ENCODE data around the gene FAR1.

FAR1 gene

DNA sequence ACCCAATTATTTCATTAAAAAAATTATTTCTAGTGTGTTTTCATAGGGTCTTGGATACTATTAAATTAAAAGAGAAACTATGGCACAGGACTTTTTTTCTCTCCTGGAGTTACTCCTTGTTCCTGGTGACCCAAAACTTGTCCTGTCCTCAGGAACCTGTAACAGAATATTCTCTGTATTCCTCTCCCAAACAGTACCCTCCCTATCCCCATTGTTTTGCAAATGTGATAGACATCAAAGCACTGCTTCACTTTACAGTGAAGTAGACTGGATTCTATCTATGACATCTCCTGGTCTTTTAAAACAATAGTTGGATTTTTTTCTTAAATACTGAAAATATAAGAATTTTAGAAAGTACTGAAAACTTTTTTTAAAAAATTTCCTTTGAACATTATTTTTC lies 37.2 kb downstream of the FAR1 start:
- no peak for DNase-seq
- Mint-ChIP-seq H3K27me3 (ENCODE audit: low read depth, poor library complexity) (no peaks in the 10 kb centered on the region), H3K4me1 (peaks cover 9% of the 10 kb centered on the region), H3K9me3 (no peaks in the 10 kb centered on the region), H3K27ac (peak overlapping the region; percentile 32), H3K4me3 (no peak overlapping the region), H3K36me3 (ENCODE audit: low read depth) (peaks cover 54% of the 10 kb centered on the region)
- TF ChIP-seq, protein P1, sequence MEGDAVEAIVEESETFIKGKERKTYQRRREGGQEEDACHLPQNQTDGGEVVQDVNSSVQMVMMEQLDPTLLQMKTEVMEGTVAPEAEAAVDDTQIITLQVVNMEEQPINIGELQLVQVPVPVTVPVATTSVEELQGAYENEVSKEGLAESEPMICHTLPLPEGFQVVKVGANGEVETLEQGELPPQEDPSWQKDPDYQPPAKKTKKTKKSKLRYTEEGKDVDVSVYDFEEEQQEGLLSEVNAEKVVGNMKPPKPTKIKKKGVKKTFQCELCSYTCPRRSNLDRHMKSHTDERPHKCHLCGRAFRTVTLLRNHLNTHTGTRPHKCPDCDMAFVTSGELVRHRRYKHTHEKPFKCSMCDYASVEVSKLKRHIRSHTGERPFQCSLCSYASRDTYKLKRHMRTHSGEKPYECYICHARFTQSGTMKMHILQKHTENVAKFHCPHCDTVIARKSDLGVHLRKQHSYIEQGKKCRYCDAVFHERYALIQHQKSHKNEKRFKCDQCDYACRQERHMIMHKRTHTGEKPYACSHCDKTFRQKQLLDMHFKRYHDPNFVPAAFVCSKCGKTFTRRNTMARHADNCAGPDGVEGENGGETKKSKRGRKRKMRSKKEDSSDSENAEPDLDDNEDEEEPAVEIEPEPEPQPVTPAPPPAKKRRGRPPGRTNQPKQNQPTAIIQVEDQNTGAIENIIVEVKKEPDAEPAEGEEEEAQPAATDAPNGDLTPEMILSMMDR (IDR thresholded peaks at IDR 0.05), result no peak

DNA sequence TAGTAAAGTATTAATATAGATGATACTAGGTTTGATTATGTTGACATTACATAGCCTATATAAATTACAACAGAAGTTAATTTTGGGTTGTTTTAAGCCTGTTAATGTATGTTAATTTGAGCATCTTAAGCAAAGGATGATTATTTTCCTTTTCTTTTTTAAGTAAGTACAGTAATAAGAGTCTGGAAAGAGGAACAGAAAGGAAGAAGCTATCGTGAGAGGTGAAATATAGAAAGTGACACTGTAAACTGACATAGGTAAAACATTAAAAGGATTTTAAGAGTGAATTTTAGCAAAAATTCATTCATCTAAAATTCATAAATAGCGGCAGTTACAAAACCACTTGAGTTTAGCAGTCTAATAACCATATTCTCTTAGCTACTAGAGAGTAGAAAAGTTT lies 45.5 kb downstream of the FAR1 start:
- TF ChIP-seq, protein P1 (IDR thresholded peaks at IDR 0.05), result no peak
- no peaks in the 10 kb centered on the region for H3K9me3 Mint-ChIP-seq
- no peak for DNase-seq
- H3K36me3 Mint-ChIP-seq (ENCODE audit: low read depth), result peaks cover 52% of the 10 kb centered on the region
- H3K4me1 Mint-ChIP-seq, result no peaks in the 10 kb centered on the region
- no peak overlapping the region for H3K4me3 Mint-ChIP-seq
- H3K27me3 Mint-ChIP-seq (ENCODE audit: low read depth, poor library complexity), result no peaks in the 10 kb centered on the region
- no peak overlapping the region for H3K27ac Mint-ChIP-seq

DNA sequence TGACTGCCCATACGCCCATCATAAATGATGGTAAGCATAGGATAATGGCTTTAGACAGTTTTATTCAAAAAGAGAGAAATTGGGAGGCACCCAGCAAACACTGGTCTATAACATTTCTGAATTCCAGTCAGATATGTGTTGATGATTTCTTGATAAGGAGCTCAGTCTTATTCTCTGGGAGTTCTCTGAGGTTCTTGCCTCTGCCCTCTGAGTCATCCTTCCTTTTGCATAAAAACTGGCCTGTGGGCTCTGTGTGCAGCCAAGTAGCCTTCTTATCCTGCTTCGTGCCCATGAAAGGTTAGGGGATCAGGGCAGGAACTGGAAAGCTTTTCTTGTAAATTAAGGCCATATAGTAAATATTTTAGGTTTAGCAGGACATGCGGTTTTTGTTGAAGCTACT lies 48.9 kb downstream of the FAR1 start:
- no peak for DNase-seq
- Mint-ChIP-seq H3K27me3 (ENCODE audit: low read depth, poor library complexity) (no peaks in the 10 kb centered on the region), H3K9me3 (no peaks in the 10 kb centered on the region), H3K27ac (no peak overlapping the region), H3K36me3 (ENCODE audit: low read depth) (peaks cover 42% of the 10 kb centered on the region), H3K4me3 (no peak overlapping the region), H3K4me1 (no peaks in the 10 kb centered on the region)
- TF ChIP-seq, protein P1 (IDR thresholded peaks at IDR 0.05), result no peak

DNA sequence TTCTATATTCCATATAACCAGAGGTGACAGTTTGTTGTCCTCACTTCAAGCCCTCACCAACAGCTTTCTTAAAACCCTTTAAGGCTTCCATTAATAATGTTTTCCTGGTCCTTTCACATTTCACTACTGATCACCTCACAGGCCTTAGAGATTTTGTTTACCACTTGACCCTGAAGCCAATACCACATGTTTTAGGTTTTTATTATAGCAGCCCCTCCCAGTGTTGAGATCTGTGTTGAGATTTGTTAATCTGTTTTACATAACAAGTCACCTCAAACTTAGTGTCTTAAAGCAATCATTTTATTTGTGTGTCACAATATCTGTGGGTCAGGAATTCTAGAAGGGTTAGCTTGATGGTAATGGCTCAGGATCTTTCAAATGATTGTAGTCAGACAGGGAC lies 49.9 kb downstream of the FAR1 start:
- no peaks in the 10 kb centered on the region for H3K9me3 Mint-ChIP-seq
- no peak for DNase-seq
- no peaks in the 10 kb centered on the region for H3K27me3 Mint-ChIP-seq (ENCODE audit: low read depth, poor library complexity)
- H3K4me1 Mint-ChIP-seq, result no peaks in the 10 kb centered on the region
- H3K36me3 Mint-ChIP-seq (ENCODE audit: low read depth), result peaks cover 48% of the 10 kb centered on the region
- no peak overlapping the region for H3K4me3 Mint-ChIP-seq
- TF ChIP-seq, protein P1 (IDR thresholded peaks at IDR 0.05), result no peak
- H3K27ac Mint-ChIP-seq, result no peak overlapping the region

DNA sequence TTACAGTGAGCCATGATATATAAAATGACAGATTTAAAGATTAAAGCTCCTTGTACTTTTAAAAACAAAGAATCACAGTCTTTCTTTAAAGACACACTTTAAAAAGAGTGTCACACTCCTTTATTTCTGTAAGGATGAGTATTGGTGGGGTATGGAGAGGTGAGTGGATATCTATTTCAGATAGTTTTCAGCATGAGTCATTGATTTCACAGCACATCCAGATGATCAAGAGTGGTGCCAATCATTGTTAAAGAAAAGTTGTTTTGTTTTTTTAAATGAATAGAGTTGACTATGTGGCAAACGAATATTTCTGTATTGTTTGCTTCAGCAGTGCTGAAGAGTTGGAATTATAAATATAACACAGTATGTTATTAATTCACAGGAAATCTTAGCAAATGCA lies 52.5 kb downstream of the FAR1 start:
- Mint-ChIP-seq H3K4me3 (no peak overlapping the region), H3K4me1 (no peaks in the 10 kb centered on the region), H3K27ac (peak overlapping the region; percentile 9), H3K27me3 (ENCODE audit: low read depth, poor library complexity) (no peaks in the 10 kb centered on the region), H3K36me3 (ENCODE audit: low read depth) (peaks cover 40% of the 10 kb centered on the region), H3K9me3 (no peaks in the 10 kb centered on the region)
- DNase-seq, result no peak
- TF ChIP-seq, protein P1 (IDR thresholded peaks at IDR 0.05), result no peak

DNA sequence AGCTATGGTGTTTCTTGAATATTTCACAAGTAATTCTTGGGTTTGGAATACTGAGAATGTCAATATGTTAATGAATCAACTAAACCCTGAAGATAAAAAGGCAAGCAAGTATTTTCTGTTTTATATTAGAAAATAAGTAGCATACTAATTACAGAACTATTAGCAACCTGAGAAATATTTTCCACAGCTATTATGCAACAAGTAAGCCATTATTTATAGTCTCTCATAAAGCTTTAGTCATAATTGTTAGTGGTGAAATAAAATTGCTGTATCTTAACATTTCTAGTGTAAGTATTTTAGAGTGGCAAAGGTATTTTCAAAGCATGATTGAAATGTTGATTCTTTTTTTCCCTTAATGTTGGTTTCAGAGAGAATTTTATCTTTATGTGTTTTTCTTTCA lies 53.3 kb downstream of the FAR1 start:
- H3K27ac Mint-ChIP-seq, result no peak overlapping the region
- no peaks in the 10 kb centered on the region for H3K9me3 Mint-ChIP-seq
- no peak for DNase-seq
- no peaks in the 10 kb centered on the region for H3K27me3 Mint-ChIP-seq (ENCODE audit: low read depth, poor library complexity)
- no peak overlapping the region for H3K4me3 Mint-ChIP-seq
- TF ChIP-seq, protein P1 (IDR thresholded peaks at IDR 0.05), result no peak
- no peaks in the 10 kb centered on the region for H3K4me1 Mint-ChIP-seq
- peaks cover 47% of the 10 kb centered on the region for H3K36me3 Mint-ChIP-seq (ENCODE audit: low read depth)
